NCI-H2107 treated with DMSO at 0.1 percent for 48 hours (cell line): ENCODE data around the gene PPP1CA.
"Not testable (repeated sequence)": the region's sequence is repeated elsewhere in the genome, so short reads cannot be mapped to it uniquely, and the experiment has no call there.

Experiments used
- DNase-seq: peaks from one replicate; lab custom pipeline; 2025; ENCODE audit not compliant: unreplicated experiment; lab: John Stamatoyannopoulos, UW

Gene PPP1CA

DNA sequence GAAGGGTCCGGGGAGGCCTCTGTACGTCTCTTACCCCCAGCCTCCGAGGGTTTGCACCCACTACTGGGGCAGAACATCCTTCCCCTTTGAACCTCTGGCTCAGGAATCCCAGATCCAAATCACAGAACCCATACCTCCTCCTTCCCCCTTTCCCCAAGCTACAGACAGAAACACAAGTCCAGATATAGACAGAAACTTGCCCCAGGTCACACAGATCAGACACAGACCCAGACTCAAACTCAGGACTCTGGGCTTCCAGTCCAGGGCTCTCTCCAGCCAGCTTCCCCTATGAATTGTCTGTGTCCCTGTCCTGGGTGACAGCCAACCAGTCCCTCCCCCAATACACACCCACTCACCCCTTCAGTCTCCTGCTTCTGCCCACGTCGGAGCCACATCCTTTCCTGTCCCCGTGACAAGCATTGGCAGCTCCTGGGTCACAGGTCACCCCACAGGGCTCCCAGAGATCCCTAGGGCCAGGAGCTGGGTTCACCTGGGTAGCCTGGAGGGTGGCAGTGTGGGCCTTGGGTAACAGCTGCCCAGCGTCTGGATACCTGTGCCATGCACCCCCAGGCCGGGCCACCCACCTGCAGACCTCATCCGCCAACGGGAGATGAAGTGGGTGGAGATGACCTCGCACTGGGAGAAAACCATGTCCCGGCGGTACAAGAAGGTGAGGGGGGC is 3.0 kb upstream of the PPP1CA start:
- no peak for DNase-seq

GRCh38 chr11:67403085-67403484 is 1.4 kb upstream of the PPP1CA start:
- DNase-seq, result not testable (repeated sequence)

DNA sequence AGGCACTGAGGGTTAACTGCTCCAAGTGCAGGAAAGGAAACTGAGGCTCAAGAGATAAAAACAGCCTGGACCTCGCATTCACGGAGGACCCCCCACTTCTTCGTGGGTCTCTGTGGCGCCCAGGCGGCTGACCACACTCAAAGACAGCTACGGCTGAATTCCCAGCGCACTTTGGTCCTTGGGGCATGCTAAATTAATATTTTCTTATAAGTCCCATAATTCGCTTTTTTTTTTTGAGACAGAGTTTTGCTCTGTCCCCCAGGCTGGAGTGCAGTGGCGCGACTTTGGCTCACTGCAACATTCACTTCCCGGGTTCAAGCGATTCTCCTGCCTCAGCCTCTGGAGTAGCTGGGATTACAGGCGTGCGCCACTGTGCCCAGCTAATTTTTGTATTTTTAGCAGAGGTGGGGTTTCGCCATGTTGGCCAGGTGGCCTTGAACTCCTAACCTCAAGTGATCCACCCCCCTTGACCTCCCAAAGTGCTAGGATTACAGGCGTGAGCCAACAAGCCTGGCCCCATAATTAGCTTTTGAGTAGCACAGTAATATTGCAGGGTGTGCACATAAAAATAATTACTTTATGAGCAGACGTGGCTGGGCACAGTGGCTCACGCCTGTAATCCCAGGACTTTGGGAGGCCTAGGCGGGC is 658 bp upstream of the PPP1CA start:
- not testable (repeated sequence) for DNase-seq

GRCh38 chr11:67400942-67401494 is 640 bp downstream of the PPP1CA start:
- no peak for DNase-seq

DNA sequence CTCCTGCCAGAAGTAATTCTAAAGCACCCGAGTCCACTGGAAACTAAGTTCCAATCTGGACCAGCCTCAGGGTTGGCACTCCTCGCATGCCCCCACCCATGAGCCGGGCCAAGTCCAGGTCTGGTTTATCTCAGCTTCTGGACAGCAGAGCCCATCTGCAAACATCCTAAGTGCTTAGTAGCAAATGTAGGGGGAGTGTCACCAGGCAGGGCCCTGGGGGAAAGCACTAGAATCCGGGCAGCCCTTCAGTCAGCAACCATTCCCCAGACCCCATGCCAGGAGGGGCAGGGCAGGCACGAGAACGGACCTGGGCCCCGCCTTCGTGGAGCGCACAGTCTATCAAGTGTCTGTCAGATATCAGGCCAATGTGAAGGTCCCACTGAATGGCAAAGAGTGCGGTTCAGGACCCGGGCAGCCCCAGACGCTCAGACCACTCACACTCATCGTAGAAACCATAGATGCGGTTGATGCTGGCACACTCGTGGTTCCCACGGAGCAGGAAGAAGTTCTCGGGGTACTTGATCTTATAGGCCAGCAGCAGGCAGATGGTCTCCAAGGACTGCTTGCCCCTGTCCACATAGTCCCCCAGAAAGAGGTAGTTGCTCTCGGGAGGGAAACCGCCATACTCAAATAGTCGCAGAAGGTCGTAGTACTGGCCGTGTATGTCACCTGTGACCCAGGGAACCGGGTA is 1.3 kb downstream of the PPP1CA start:
- DNase-seq, result no peak

- no peak for DNase-seq
These were observed 2.7 kb downstream of the PPP1CA start for GRCh38 chr11:67398661-67399563.

DNA sequence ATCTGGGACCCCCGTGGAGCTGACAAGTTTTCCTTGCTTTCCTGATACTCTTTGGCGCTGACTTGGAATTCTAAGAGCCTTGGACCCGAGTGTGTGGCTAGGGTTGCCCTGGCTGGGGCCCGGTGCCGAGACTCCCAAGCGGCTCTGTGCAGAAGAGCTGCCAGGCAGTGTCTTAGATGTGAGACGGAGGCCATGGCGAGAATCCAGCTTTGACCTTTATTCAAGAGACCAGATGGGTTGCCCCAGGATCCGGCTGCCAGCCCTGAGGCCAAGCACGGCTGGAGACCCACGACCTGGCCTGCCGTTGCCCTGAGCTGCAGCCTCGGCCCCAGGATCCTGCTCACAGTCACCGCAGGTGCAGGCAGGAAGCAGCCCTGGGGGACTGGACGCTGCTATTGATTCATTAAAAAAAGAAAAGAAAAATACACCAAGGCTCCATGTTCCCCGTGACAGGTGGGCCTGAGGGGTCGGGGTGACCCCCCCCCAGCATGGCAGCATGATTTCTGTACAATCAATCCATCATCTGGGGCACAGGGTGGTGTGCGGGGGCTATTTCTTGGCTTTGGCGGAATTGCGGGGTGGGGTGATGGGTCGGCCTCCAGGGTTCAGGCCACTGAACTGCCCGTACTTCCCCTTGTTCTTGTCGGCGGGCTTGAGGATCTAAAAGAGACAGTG is 3.5 kb downstream of the PPP1CA start:
- no peak for DNase-seq

- DNase-seq, result no peak
These were observed 4.1 kb downstream of the PPP1CA start for GRCh38 chr11:67397536-67397935.

DNA sequence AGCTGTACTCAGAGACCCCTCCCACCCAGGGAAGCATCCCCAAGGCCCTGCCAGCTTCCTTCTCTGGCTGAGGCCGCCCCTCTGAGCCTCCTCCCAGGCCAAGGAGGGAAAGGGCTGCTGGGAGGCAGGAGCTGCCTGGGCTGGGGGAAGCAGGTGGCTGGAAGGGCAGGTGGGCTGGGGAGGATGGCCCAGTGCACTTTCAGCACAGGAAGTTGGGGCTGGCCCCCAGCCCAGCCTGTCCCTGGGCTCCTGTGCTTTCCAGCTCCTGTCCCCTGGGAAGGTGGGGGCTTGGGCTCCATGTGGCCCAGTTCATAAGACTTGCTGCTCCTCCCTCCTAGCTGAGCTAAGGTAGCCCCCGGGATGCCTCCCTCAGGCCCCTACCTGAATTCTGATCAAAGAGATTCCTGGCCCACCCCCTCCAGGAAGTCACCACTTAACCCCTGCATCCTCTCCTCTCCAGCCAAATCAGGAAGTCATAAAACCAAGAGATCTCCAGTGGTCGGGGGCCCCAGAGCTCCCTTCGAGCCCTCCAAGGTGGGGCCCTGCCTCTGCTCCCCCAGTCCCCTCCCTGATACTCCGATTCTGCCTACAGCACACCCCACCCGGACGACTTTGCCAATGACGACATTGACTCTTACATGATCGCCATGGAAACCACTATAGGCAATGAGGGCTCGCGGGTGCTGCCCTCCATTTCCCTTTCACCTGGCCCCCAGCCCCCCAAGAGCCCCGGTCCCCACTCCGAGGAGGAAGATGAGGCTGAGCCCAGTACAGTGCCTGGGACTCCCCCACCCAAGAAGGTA is 4.9 kb downstream of the PPP1CA start:
- no peak for DNase-seq

DNA sequence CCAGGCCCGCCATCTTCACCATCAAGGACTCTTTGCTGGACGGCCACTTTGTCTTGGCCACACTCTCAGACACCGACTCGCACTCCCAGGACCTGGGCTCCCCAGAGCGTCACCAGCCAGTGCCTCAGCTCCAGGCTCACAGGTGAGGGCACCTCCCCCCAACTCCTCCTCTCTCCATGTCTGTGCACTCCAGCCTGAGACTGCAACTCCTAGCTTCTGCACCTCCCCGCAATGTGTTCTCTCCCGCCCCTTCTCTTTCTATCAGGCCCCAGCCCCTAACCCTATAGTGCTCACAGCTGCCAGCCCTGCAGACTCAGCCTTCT is 5.4 kb downstream of the PPP1CA start:
- no peak for DNase-seq

GRCh38 chr11:67395555-67396258 is 6.0 kb downstream of the PPP1CA start:
- DNase-seq, result no peak

DNA sequence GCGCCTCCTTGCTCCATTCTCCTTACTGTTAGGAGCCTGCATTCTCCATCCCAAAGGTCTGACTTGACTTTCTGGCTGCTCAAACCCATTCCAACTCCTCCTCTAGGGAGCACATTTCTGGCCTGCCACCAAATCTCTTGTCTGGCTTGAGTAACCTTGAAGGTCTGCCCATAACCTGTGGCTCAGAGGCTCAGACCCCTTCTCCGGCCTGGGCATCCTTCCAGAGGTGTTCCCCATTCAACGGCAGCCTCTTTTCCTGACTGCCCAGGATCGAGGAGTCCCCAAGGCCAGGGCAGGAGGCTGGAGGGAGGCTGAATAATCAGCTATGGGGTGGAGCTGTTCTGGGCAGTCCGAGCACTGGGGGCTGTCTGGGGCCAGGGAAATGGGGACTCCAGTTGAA is 7.7 kb downstream of the PPP1CA start:
- no peak for DNase-seq

DNA sequence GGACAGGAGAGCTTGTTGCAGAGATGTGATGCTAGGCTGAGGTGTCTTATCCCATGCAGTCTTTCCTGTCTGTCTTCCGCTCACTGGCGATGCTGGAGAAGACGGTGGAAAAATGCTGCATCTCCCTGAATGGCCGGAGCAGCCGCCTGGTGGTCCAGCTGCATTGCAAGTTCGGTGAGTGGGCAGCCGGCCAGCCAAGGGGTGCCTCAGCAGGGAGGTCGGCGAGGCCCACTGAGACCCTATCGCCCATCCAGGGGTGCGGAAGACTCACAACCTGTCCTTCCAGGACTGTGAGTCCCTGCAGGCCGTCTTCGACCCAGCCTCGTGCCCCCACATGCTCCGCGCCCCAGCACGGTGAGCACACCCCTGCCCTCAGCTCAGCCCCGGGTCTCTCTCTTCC is 8.2 kb downstream of the PPP1CA start:
- no peak for DNase-seq

GRCh38 chr11:67392183-67392715 is 9.4 kb downstream of the PPP1CA start:
- DNase-seq, result no peak

- peak; percentile 47 for DNase-seq
These were observed 10.1 kb downstream of the PPP1CA start, which contains the start of gene RAD9A for GRCh38 chr11:67391304-67392182. Gene RAD9A, plus strand, starts transcription at chr11:67391986. Its CDS starts 59 bp downstream, at chr11:67392045.

GRCh38 chr11:67390947-67391303 is 10.7 kb downstream of the PPP1CA start:
- DNase-seq, result no peak

- no peak for DNase-seq
These were observed 12.2 kb downstream of the PPP1CA start for GRCh38 chr11:67389477-67389876.

- DNase-seq, result no peak
These were observed 14.1 kb downstream of the PPP1CA start for GRCh38 chr11:67387518-67387917.
